Hepatocyte (in vitro differentiated cells): Measurements from ENCODE around the gene B3GNT3. TPM values are rescaled to one million over a fixed set of nuclear protein-coding genes. Genes with fewer than 3 reads are reported as not detected.

Experiments
- DNase-seq: peaks from one replicate; pipeline ENCODE4 v3.0.0-alpha.2; 2016; ENCODE audit warnings: low spot score
- H2AFZ ChIP-seq: fragments of 200-600 bp; sonication (generic); 2 replicates; pipeline ENCODE4 v1.6.0; 2016; ENCODE audit warnings: antibody characterized with exemption, mild to moderate bottlenecking
- H3K27ac ChIP-seq: fragments of 200-600 bp; sonication (generic); 2 replicates; pipeline ENCODE4 v1.5.1; 2016; ENCODE audit warnings: mild to moderate bottlenecking
- H3K27me3 ChIP-seq: fragments of 200-600 bp; sonication (generic); 2 replicates; pipeline ENCODE4 v1.6.1; 2016
- H3K36me3 ChIP-seq: fragments of 200-600 bp; sonication (generic); replicated peaks from 2 replicates; pipeline ENCODE4 v1.5.1; 2016; ENCODE audit warnings: low read depth; ENCODE audit not compliant: insufficient read depth
- H3K4me1 ChIP-seq: fragments of 200-600 bp; sonication (generic); 2 replicates; pipeline ENCODE4 v1.5.1; 2016; ENCODE audit warnings: mild to moderate bottlenecking, moderate library complexity; ENCODE audit not compliant: insufficient read depth
- H3K4me2 ChIP-seq: fragments of 200-600 bp; sonication (generic); 2 replicates; pipeline ENCODE4 v1.6.0; 2016
- H3K4me3 ChIP-seq: fragments of 200-600 bp; sonication (generic); 2 replicates; pipeline ENCODE4 v1.5.1; 2016; ENCODE audit warnings: mild to moderate bottlenecking
- H3K79me2 ChIP-seq: fragments of 200-600 bp; sonication (generic); 2 replicates; pipeline ENCODE4 v1.6.0; 2017; ENCODE audit warnings: mild to moderate bottlenecking
- H3K9me2 ChIP-seq: fragments of 200-600 bp; sonication (generic); replicated peaks from 2 replicates; pipeline ENCODE4 v1.6.0; 2017; ENCODE audit warnings: mild to moderate bottlenecking; ENCODE audit not compliant: insufficient read depth
- H3K9me3 ChIP-seq: fragments of 200-600 bp; sonication (generic); 2 replicates; pipeline ENCODE4 v1.5.1; 2016; ENCODE audit warnings: low read depth, mild to moderate bottlenecking
- H4K20me1 ChIP-seq: fragments of 200-600 bp; sonication (generic); 2 replicates; pipeline ENCODE4 v1.6.0; 2016; ENCODE audit warnings: mild to moderate bottlenecking; ENCODE audit not compliant: insufficient read depth, poor library complexity, severe bottlenecking
- CTCF ChIP-seq: fragments of 200-600 bp; sonication (generic); IDR thresholded peaks from 2 replicates; pipeline ENCODE4 v1.5.1; 2016; ENCODE audit warnings: antibody characterized with exemption, mild to moderate bottlenecking; ENCODE audit not compliant: poor library complexity
- EZH2 ChIP-seq: fragments of 200-600 bp; sonication (generic); IDR thresholded peaks from 2 replicates; pipeline ENCODE4 v1.6.1; 2016; ENCODE audit warnings: antibody characterized with exemption, mild to moderate bottlenecking, borderline replicate concordance
- EZH2phosphoT487 ChIP-seq: fragments of 200-600 bp; sonication (generic); IDR thresholded peaks from one replicate; pipeline ENCODE4 v1.6.1; 2018; ENCODE audit warnings: antibody characterized with exemption, mild to moderate bottlenecking, low read depth, moderate library complexity; ENCODE audit not compliant: unreplicated experiment, severe bottlenecking
- WGBS: methylation state at CpG from one replicate; pipeline ENCODE4 v1.1.6; 2016; ENCODE audit warnings: low lambda C conversion rate; ENCODE audit errors: missing lambda C conversion rate; 5-methylcytosine and 5-hydroxymethylcytosine counted together
- polyA plus RNA-seq: library from polyadenylated mRNA; unstranded; fragments of >200 nt; fragmentation: Nextera tagmentation; extraction: Ambion mirVana; gene quantifications from 2 replicates; pipeline ENCODE4 v1.2.1, GENCODE V29; 2016
- total RNA-seq: library from RNA; depleted of rRNA; stranded (reverse); fragments of >200 nt; gene quantifications from 2 replicates; pipeline ENCODE4 v1.2.3, GENCODE V29; 2014

B3GNT3 gene
- total RNA-seq, result 19.1 and 22.6 TPM in 2 replicates
- polyA plus RNA-seq, result 14.6 and 16.7 TPM in 2 replicates

GRCh38 chr19:17794731-17795494 is at the start of gene B3GNT3:
Gene B3GNT3 (plus strand): TSS chr19:17795138. CDS start chr19:17807808, 12,670 bp downstream.
- peaks cover 18% of the 10 kb centered on the region for H3K4me1 ChIP-seq
- peak within 1 kb of the TSS; percentile 97 for H3K27ac ChIP-seq
- peak within 1 kb of the TSS; percentile 77 for H3K4me2 ChIP-seq
- no peak for TF ChIP-seq CTCF
- no peak for TF ChIP-seq EZH2phosphoT487
- no peak for TF ChIP-seq EZH2
- H3K79me2 ChIP-seq, result peaks cover 9% of the 10 kb centered on the region
- H3K9me3 ChIP-seq, result no peaks in the 10 kb centered on the region
- peak within 1 kb of the TSS; percentile 27 for H3K4me3 ChIP-seq
- 11% methylated on average over 29 of the region's 50 CpGs for WGBS
- peak within 1 kb of the TSS; percentile 53 for H2AFZ ChIP-seq
- H4K20me1 ChIP-seq, result no peaks in the 10 kb centered on the region
- no peaks in the 10 kb centered on the region for H3K9me2 ChIP-seq
- H3K27me3 ChIP-seq, result peaks cover 19% of the 10 kb centered on the region
- H3K36me3 ChIP-seq, result no peaks in the 10 kb centered on the region
- peak; percentile 92 for DNase-seq

GRCh38 chr19:17747205-17748098 is 47.5 kb upstream of the B3GNT3 start:
- WGBS, result 17% methylated on average over 29 of the region's 75 CpGs
- peak overlapping the region; percentile 76 for H2AFZ ChIP-seq
- H3K27ac ChIP-seq, result no peak overlapping the region

More at GRCh38 chr19:17747205-17748098, 47.5 kb upstream of the B3GNT3 start:
- H3K4me3 ChIP-seq, result peak overlapping the region; percentile 19
- no peaks in the 10 kb centered on the region for H3K36me3 ChIP-seq
- H3K27me3 ChIP-seq, result no peaks in the 10 kb centered on the region
- H4K20me1 ChIP-seq, result no peaks in the 10 kb centered on the region
- peak overlapping the region; percentile 84 for H3K4me2 ChIP-seq
- H3K9me2 ChIP-seq, result no peaks in the 10 kb centered on the region
- TF ChIP-seq CTCF (no peak), EZH2phosphoT487 (no peak), EZH2 (no peak)
- H3K9me3 ChIP-seq, result no peaks in the 10 kb centered on the region
- no peaks in the 10 kb centered on the region for H3K79me2 ChIP-seq
- H3K4me1 ChIP-seq, result peaks cover 3% of the 10 kb centered on the region
- DNase-seq, result peak; percentile 96
